HCT116 (cell line): ENCODE measurements around the gene ANKRD55.

Experiments
- CEBPB ChIP-seq: IDR thresholded peaks from 2 replicates; pipeline ENCODE4 v1.6.1; 2012; ENCODE audit warnings: low read depth
- CTCF ChIP-seq, 3 experiments: fragments of 200-600 bp in 1 of 3; sonication (generic) in 1 of 3; IDR thresholded peaks in 2 of 3; conservative IDR thresholded peaks in 1 of 3; 2 replicates each; pipeline ENCODE4 v1.5.1; 2012 to 2017; ENCODE audit warnings: low read depth in 2 of 3, low read length in 2 of 3, antibody characterized with exemption in 1 of 3, borderline replicate concordance in 1 of 3, control low read depth in 1 of 3, mild to moderate bottlenecking in 1 of 3, mixed read lengths in 1 of 3, mixed run types in 1 of 3, moderate library complexity in 1 of 3; ENCODE audit not compliant: insufficient read depth in 1 of 3
- EGR1 ChIP-seq: IDR thresholded peaks from 2 replicates; pipeline ENCODE4 v1.6.1; 2012; ENCODE audit warnings: low read depth
- ELF1 ChIP-seq: IDR thresholded peaks from 2 replicates; pipeline ENCODE4 v1.6.1; 2012; ENCODE audit warnings: low read depth, borderline replicate concordance
- EZH2 ChIP-seq: fragments of 200-600 bp; sonication (generic); IDR thresholded peaks from 2 replicates; pipeline ENCODE4 v1.6.1; 2017; ENCODE audit warnings: antibody characterized with exemption, mixed run types
- EZH2phosphoT487 ChIP-seq: fragments of 200-600 bp; IDR thresholded peaks from 2 replicates; pipeline ENCODE4 v1.6.1; 2018; ENCODE audit warnings: antibody characterized with exemption, borderline replicate concordance
- POLR2A ChIP-seq: IDR thresholded peaks from 2 replicates; pipeline ENCODE4 v1.7.0; 2011; ENCODE audit warnings: borderline replicate concordance; ENCODE audit not compliant: insufficient read depth, insufficient read length; ENCODE audit errors: extremely low read depth
- POLR2AphosphoS5 ChIP-seq: IDR thresholded peaks from 2 replicates; pipeline ENCODE4 v1.6.1; 2011; ENCODE audit warnings: mild to moderate bottlenecking, low read depth, low read length, moderate library complexity
- REST ChIP-seq: IDR thresholded peaks from 2 replicates; pipeline ENCODE4 v1.6.1; 2012; ENCODE audit warnings: low read depth
- SIN3A ChIP-seq: IDR thresholded peaks from 2 replicates; pipeline ENCODE4 v1.6.1; 2012; ENCODE audit warnings: low read depth
- SP1 ChIP-seq: IDR thresholded peaks from 2 replicates; pipeline ENCODE4 v1.6.1; 2012; ENCODE audit warnings: low read depth
- YY1 ChIP-seq: IDR thresholded peaks from 2 replicates; pipeline ENCODE4 v1.6.1; 2011; ENCODE audit warnings: low read length, low read depth, moderate library complexity, mild to moderate bottlenecking; ENCODE audit not compliant: insufficient replicate concordance; ENCODE audit errors: extremely low read depth
- ZFX ChIP-seq: fragments of 450-650 bp; IDR thresholded peaks from 2 replicates; pipeline ENCODE4 v1.6.1; 2017
- ZNF274 ChIP-seq: fragments of 200-500 bp; sonication (Bioruptor generic); IDR thresholded peaks from 2 replicates; pipeline ENCODE4 v1.6.1; 2014; ENCODE audit warnings: mild to moderate bottlenecking, low read depth, low read length, inconsistent platforms

DNA sequence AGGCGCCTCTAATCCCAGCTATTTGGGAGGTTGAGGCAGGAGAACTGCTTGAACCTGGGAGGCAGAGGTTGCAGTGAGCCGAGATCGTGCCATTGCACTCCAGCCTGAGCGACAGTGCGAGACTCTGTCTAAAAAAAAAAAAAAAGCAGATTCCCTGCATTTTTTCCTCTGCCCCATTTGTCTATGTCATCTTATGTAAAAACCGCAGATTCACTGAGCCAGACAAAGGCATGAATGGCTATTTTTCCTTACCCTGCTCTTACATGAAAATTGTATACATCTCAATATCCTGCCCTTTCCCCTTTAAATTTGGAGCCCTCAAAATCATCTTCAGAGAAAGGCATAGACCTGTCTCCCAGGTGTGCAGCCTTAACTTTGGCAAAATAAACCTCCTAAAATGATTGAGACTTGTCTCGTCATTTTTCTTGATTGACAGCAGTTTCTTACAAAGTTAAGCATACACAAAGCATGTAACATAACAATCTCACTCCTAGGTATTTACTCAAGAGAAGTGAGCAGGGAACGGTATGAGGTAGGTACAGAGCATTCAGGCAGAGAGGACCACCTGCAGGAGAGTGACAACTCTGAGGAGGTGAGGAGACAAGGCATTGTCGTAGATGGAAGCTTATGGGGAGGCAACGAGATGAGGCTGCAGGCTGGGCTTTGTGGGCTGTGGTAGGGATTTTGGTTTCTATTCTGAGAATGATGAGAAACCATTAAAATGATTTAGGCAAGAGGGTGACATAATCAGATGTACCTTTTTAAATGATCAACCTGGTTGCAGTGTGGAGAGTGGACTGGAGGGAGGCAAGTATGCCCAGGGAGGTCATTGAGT lies 172.6 kb downstream of the ANKRD55 start:
- TF ChIP-seq CTCF (IDR thresholded peaks at IDR 0.05 in 2 of 3, conservative IDR thresholded peaks at IDR 0.05 in 1 of 3; ENCODE audit: borderline replicate concordance in 1 of 3, insufficient read depth in 1 of 3, low read depth in 2 of 3, low read length in 2 of 3): no peak
- TF ChIP-seq ZNF274: no peak
- TF ChIP-seq REST: no peak
- TF ChIP-seq SP1: no peak
- no peak for TF ChIP-seq EGR1
- no peak for TF ChIP-seq YY1
- TF ChIP-seq EZH2phosphoT487: no peak
- TF ChIP-seq POLR2AphosphoS5: no peak
- TF ChIP-seq EZH2: no peak
- no peak for TF ChIP-seq POLR2A
- no peak for TF ChIP-seq SIN3A
- TF ChIP-seq ZFX: no peak
- no peak for TF ChIP-seq ELF1
- no peak for TF ChIP-seq CEBPB
